Coronary artery (tissue), 2 donors: ENCODE measurements around the gene BAG2.
A peak's percentile ranks its signal among the peaks of the same experiment; 100 is the strongest.

Experiments used
- DNase-seq: peaks from one replicate; pipeline ENCODE4 v3.0.0-alpha.2; 2017; ENCODE audit warnings: low spot score
- H3K27ac ChIP-seq, 2 donors: fragments of 200-600 bp; sonication (generic); one replicate each; pipeline ENCODE4 v1.5.1; 2016 to 2019
- H3K4me3 ChIP-seq: fragments of 200-600 bp; sonication (generic); 2 replicates; pipeline ENCODE4 v1.5.1; 2016; ENCODE audit warnings: mild to moderate bottlenecking, moderate library complexity
- TF ChIP-seq, protein P1 (sequence below): fragments of 200-600 bp; sonication (generic); IDR thresholded peaks from one replicate; pipeline ENCODE4 v1.5.1; 2019; ENCODE audit warnings: antibody characterized with exemption

Gene BAG2

DNA sequence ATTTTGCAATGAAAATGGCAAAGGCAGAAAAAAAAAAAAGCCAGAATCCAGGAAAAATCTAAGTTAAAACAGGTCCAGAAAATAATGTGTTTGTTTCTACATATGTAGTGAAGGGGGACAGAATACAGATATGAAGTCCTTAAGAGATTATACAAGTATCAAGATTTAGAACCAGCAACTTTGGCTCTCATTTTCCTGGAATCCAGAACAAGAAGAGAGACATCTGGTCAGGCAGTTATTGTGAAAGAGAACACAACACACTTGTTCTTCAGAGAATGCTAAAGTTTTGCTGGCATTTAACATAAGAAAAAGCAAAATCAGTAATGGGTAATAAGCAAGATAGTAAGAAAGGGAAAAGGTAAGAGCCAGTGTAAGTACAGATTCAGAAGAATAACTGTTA lies 21.1 kb downstream of the BAG2 start:
- DNase-seq, result no peak
- Histone ChIP-seq H3K27ac (no peak overlapping the region), H3K4me3 (no peak overlapping the region)
- TF ChIP-seq, protein P1, sequence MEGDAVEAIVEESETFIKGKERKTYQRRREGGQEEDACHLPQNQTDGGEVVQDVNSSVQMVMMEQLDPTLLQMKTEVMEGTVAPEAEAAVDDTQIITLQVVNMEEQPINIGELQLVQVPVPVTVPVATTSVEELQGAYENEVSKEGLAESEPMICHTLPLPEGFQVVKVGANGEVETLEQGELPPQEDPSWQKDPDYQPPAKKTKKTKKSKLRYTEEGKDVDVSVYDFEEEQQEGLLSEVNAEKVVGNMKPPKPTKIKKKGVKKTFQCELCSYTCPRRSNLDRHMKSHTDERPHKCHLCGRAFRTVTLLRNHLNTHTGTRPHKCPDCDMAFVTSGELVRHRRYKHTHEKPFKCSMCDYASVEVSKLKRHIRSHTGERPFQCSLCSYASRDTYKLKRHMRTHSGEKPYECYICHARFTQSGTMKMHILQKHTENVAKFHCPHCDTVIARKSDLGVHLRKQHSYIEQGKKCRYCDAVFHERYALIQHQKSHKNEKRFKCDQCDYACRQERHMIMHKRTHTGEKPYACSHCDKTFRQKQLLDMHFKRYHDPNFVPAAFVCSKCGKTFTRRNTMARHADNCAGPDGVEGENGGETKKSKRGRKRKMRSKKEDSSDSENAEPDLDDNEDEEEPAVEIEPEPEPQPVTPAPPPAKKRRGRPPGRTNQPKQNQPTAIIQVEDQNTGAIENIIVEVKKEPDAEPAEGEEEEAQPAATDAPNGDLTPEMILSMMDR, result no peak

DNA sequence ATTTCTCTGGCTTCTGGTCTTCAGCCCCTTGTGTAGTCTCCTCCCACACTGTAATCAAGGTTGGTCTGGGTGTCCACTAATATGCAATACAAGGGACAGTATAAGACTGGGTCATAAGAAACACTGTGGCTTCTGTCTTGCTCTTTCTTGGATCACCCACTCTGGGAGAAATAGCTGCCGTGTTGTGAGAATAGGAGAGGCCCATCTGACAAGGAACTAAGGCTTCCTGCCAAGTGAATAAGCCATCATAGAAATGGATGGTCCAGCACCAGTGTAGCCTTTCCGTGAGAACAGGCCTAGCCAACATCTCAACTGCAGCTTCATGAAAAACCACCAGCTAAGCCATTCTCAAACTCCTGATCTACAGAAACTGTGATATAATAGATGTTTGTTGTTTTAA lies 23.3 kb downstream of the BAG2 start:
- Histone ChIP-seq H3K4me3 (no peak overlapping the region), H3K27ac (no peak overlapping the region)
- TF ChIP-seq, protein P1, result no peak
- no peak for DNase-seq

GRCh38 chr6:57198926-57199636 lies 27.0 kb downstream of the BAG2 start:
- DNase-seq, result no peak
- no peak overlapping the region for H3K4me3 ChIP-seq
- TF ChIP-seq, protein P1, result no peak
- peak overlapping the region in 1 of 2 donors; percentile 65 for H3K27ac ChIP-seq

DNA sequence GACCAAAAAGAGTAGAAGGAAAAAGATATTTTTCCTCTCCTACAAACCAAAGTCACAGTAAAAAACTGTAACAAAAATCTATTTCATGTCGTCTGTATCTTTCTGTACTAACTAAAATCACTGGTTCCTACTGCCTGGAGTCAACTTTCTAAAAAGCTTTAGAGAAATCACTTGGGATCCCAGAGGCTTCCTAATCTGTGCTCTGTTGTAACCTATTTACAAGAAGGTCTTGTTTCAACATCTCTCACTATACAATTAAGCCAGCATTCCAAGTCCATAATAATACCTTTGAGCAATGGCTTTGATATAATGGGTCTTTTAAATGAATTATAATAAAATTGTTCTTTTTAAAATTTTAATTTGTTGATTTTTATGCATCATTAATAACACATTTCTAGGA lies 29.6 kb downstream of the BAG2 start:
- DNase-seq, result no peak
- Histone ChIP-seq H3K27ac (no peak overlapping the region), H3K4me3 (no peak overlapping the region)
- TF ChIP-seq, protein P1, result no peak

- Histone ChIP-seq H3K4me3 (no peak overlapping the region), H3K27ac (no peak overlapping the region)
- TF ChIP-seq, protein P1, result no peak
- no peak for DNase-seq
Measured at GRCh38 chr6:57205550-57206328, 33.6 kb downstream of the BAG2 start.

DNA sequence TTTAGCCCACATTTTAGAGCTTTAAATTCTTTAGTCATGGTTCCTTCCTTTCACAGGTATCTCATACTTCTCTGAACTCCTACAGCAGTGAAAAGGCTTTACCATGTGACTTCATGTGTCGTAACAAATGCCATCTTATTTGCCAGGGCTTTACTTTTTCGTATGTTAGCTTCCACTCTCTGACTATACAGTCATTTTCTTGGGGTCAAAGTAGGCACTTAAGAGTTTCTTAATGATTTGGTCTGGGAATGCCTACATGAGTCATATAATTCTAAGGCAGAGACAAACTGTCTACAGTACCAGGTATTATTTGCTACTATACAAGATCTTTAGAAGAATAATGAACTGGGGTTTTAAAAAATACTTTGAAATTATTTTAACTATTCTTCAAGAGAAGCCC lies 35.0 kb downstream of the BAG2 start:
- no peak overlapping the region for H3K4me3 ChIP-seq
- no peak for DNase-seq
- TF ChIP-seq, protein P1, result no peak
- H3K27ac ChIP-seq, result no peak overlapping the region

- TF ChIP-seq, protein P1, result no peak
- no peak overlapping the region for H3K27ac ChIP-seq
- no peak for DNase-seq
- H3K4me3 ChIP-seq, result no peak overlapping the region
Measured at GRCh38 chr6:57207872-57208271, 35.7 kb downstream of the BAG2 start.
